Gastroesophageal sphincter (tissue), 4 donors: Measurements from ENCODE around the gene SYNRG. TPM values are rescaled to one million over a fixed set of nuclear protein-coding genes. Genes with fewer than 3 reads are reported as not detected.

ENCODE experiments used
- ATAC-seq: fragments of 150-250 bp; one replicate; pipeline ENCODE4 v1.9.1; 2016; ENCODE audit warnings: mild to moderate bottlenecking, moderate library complexity
- H3K27ac ChIP-seq, 4 donors: fragments of 200-600 bp; sonication (generic) in 3 of 4; 1 replicate in 3 of 4; 2 replicates in 1 of 4; pipeline ENCODE4 v1.5.1; 2016 to 2019
- H3K27me3 ChIP-seq: fragments of 200-600 bp; sonication (generic); one replicate; pipeline ENCODE4 v1.5.1; 2019
- H3K36me3 ChIP-seq, 2 donors: fragments of 200-600 bp; sonication (generic); one replicate each; pipeline ENCODE4 v1.5.1; 2019; ENCODE audit warnings: control low read depth in 1 of 2
- H3K4me1 ChIP-seq, 3 donors: fragments of 200-600 bp; sonication (generic); 1 replicate in 2 of 3; 2 replicates in 1 of 3; pipeline ENCODE4 v1.5.1; 2016 to 2019; ENCODE audit warnings: control low read depth in 2 of 3
- H3K4me3 ChIP-seq, 2 donors: fragments of 200-600 bp; sonication (generic); one replicate each; pipeline ENCODE4 v1.5.1; 2019; ENCODE audit warnings: mild to moderate bottlenecking in 1 of 2, moderate library complexity in 1 of 2
- H3K9me3 ChIP-seq, 3 donors: fragments of 200-600 bp; sonication (generic); one replicate each; pipeline ENCODE4 v1.5.1; 2017 to 2019; ENCODE audit warnings: control low read depth in 2 of 3
- EP300 ChIP-seq: sonication (generic); formaldehyde crosslinking; IDR thresholded peaks from one replicate; pipeline ENCODE4 v1.6.1; 2017; ENCODE audit warnings: antibody characterized with exemption, mild to moderate bottlenecking
- POLR2A ChIP-seq, 2 donors: fragments of 450-650 bp; IDR thresholded peaks; one replicate each; pipeline ENCODE4 v1.6.1; 2017; ENCODE audit warnings: antibody characterized with exemption in 2 of 2, mild to moderate bottlenecking in 2 of 2, moderate library complexity in 1 of 2
- POLR2AphosphoS5 ChIP-seq: sonication (generic); formaldehyde crosslinking; IDR thresholded peaks from one replicate; pipeline ENCODE4 v1.6.1; 2017; ENCODE audit warnings: antibody characterized with exemption
- WGBS, 2 donors: methylation state at CpG; one replicate each; pipeline ENCODE4 v1.1.5; 2018; ENCODE audit warnings: low coverage in 1 of 2; 5-methylcytosine and 5-hydroxymethylcytosine counted together
- total RNA-seq, 4 donors: library from RNA; depleted of rRNA; stranded (reverse); fragments of >200 nt; gene quantifications; one replicate each; pipeline ENCODE4 v1.1.0, GENCODE V29; 2016
- TF ChIP-seq, protein P1 (sequence below), 4 experiments: fragments of 200-600 bp in 2 of 4; fragments of 450-650 bp in 2 of 4; sonication (generic) in 1 of 4; IDR thresholded peaks; one replicate each; pipeline ENCODE4 v1.5.1; 2017 to 2019; ENCODE audit warnings: antibody characterized with exemption in 4 of 4, mild to moderate bottlenecking in 2 of 4, moderate library complexity in 2 of 4

SYNRG gene, protein sequence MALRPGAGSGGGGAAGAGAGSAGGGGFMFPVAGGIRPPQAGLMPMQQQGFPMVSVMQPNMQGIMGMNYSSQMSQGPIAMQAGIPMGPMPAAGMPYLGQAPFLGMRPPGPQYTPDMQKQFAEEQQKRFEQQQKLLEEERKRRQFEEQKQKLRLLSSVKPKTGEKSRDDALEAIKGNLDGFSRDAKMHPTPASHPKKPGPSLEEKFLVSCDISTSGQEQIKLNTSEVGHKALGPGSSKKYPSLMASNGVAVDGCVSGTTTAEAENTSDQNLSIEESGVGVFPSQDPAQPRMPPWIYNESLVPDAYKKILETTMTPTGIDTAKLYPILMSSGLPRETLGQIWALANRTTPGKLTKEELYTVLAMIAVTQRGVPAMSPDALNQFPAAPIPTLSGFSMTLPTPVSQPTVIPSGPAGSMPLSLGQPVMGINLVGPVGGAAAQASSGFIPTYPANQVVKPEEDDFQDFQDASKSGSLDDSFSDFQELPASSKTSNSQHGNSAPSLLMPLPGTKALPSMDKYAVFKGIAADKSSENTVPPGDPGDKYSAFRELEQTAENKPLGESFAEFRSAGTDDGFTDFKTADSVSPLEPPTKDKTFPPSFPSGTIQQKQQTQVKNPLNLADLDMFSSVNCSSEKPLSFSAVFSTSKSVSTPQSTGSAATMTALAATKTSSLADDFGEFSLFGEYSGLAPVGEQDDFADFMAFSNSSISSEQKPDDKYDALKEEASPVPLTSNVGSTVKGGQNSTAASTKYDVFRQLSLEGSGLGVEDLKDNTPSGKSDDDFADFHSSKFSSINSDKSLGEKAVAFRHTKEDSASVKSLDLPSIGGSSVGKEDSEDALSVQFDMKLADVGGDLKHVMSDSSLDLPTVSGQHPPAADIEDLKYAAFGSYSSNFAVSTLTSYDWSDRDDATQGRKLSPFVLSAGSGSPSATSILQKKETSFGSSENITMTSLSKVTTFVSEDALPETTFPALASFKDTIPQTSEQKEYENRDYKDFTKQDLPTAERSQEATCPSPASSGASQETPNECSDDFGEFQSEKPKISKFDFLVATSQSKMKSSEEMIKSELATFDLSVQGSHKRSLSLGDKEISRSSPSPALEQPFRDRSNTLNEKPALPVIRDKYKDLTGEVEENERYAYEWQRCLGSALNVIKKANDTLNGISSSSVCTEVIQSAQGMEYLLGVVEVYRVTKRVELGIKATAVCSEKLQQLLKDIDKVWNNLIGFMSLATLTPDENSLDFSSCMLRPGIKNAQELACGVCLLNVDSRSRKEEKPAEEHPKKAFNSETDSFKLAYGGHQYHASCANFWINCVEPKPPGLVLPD (N-terminal part only)
- 10 to 100 TPM; 11.9 to 29.9 (median 16.8) TPM for total RNA-seq

DNA sequence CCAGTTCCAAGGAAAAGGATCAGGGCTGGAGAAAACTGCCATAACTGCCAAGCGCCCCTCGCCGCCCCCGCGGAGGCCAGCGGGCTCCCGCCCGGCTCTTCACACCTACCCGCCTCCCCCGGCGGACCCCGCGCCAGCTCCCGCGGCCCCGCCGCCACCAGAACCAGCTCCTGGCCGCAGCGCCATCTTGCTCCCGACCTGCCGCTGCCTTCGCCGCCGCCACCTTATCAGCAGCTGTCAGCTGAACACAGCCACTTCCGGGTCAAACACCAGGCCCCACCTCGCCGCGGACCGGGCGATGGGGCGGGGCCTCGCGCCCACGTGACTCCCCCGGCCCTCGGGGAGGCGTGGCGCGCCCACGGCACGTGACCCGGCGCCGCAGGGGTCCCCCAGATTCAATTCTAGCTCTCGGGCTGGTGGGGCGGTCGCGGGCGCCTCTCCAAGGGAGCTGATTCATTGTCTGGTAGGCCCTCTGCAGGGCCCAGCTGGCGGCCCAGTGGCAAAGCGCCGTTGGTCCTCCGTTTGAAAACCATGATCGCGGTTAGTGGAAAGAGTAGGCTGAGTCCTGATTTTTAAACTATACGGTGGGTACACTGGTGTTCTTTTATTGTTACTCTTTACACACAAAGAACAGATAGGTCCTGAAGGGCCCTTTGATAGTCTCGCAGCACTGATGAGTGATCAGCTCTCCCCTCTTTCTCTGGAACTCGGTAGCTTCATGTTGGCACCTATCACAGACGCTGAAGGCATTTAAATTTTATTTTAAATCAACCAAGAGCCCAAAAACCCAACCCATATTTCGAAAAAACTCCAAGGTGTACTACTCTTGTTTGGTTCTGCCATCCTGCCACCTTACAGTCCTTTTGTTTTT is at the start of gene SYNRG:
Gene SYNRG, minus strand, starts transcription at position 249 of the 871 bp plus-strand sequence. Its CDS starts 63 bp downstream, at position 186.
- Histone ChIP-seq H3K4me1 (peaks cover 0 to 46% (median 10%) of the 10 kb centered on the region in 3 donors), H3K9me3 (no peaks in the 10 kb centered on the region), H3K36me3 (peaks cover 0 to 23% of the 10 kb centered on the region in 2 donors), H3K27me3 (no peaks in the 10 kb centered on the region), H3K27ac (peak within 1 kb of the TSS; percentile 83 to 97 (median 89)), H3K4me3 (peak within 1 kb of the TSS; percentile 71 to 83)
- 16 to 21% methylated on average over 4 to 7 of the region's 60 CpGs for WGBS, 2 donors
- TF ChIP-seq, protein P1, sequence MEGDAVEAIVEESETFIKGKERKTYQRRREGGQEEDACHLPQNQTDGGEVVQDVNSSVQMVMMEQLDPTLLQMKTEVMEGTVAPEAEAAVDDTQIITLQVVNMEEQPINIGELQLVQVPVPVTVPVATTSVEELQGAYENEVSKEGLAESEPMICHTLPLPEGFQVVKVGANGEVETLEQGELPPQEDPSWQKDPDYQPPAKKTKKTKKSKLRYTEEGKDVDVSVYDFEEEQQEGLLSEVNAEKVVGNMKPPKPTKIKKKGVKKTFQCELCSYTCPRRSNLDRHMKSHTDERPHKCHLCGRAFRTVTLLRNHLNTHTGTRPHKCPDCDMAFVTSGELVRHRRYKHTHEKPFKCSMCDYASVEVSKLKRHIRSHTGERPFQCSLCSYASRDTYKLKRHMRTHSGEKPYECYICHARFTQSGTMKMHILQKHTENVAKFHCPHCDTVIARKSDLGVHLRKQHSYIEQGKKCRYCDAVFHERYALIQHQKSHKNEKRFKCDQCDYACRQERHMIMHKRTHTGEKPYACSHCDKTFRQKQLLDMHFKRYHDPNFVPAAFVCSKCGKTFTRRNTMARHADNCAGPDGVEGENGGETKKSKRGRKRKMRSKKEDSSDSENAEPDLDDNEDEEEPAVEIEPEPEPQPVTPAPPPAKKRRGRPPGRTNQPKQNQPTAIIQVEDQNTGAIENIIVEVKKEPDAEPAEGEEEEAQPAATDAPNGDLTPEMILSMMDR (IDR thresholded peaks at IDR 0.05), result peak in 2 of 4 experiments; percentile 49 to 58
- TF ChIP-seq EP300 (no peak), POLR2AphosphoS5 (peak; percentile 91), POLR2A (IDR thresholded peaks at IDR 0.05) (peak; percentile 56 to 63)
- peak; percentile 98 for ATAC-seq

DNA sequence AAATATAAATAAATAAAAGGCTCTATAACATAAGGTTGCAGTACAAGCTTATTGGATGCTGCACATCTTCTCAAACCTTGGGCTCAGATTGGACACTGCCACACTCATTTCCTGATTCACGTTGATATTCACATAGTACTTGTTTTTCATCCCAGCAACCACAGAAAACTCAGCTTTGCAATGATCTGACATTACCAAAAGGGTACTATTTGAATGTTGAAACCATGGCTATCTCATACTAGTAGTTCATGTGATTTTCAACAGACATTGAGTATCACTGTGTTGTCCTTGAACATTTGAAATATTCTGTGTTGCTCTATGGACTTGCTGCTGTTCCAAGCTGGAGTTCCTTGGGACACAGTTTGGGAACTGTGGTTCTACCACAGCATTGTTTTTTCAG is 48.0 kb upstream of the SYNRG start:
- Histone ChIP-seq H3K27ac (no peak overlapping the region), H3K9me3 (no peaks in the 10 kb centered on the region), H3K36me3 (no peaks in the 10 kb centered on the region), H3K4me3 (no peak overlapping the region), H3K4me1 (no peaks in the 10 kb centered on the region), H3K27me3 (peaks cover 24% of the 10 kb centered on the region)
- TF ChIP-seq POLR2A (IDR thresholded peaks at IDR 0.05) (no peak), POLR2AphosphoS5 (no peak), EP300 (no peak)
- TF ChIP-seq, protein P1 (IDR thresholded peaks at IDR 0.05), result no peak
- ATAC-seq, result no peak
- 88% methylated on average over 1 of the region's 1 CpG for WGBS, 2 donors

DNA sequence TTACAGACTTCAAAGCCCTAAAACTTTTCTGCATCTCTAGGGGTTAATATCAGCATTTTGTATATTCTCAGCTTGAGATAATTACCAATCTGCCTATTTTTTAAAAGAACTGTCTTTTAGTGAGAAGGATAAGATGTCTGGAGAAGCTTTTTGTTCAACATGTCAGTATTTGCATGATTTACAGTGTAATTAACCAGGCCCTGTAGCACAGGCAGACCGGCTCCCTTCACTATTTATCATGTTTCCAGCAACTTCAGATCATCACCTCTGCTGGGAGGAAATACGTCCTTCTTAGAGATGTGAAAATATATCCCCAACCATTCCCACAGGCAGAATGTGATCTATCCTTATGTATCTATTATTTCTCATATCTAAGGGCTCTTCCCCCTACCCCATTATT is 42.6 kb upstream of the SYNRG start:
- no peaks in the 10 kb centered on the region for H3K4me1 ChIP-seq
- H3K36me3 ChIP-seq, result no peaks in the 10 kb centered on the region
- H3K27ac ChIP-seq, result no peak overlapping the region
- H3K9me3 ChIP-seq, result no peaks in the 10 kb centered on the region
- 26 to 60% methylated on average over 2 of the region's 2 CpGs for WGBS, 2 donors
- H3K4me3 ChIP-seq, result no peak overlapping the region
- H3K27me3 ChIP-seq, result peaks cover 40% of the 10 kb centered on the region
- no peak for TF ChIP-seq POLR2AphosphoS5
- TF ChIP-seq, protein P1 (IDR thresholded peaks at IDR 0.05), result no peak
- TF ChIP-seq POLR2A (IDR thresholded peaks at IDR 0.05), result no peak
- no peak for TF ChIP-seq EP300
- ATAC-seq, result no peak

DNA sequence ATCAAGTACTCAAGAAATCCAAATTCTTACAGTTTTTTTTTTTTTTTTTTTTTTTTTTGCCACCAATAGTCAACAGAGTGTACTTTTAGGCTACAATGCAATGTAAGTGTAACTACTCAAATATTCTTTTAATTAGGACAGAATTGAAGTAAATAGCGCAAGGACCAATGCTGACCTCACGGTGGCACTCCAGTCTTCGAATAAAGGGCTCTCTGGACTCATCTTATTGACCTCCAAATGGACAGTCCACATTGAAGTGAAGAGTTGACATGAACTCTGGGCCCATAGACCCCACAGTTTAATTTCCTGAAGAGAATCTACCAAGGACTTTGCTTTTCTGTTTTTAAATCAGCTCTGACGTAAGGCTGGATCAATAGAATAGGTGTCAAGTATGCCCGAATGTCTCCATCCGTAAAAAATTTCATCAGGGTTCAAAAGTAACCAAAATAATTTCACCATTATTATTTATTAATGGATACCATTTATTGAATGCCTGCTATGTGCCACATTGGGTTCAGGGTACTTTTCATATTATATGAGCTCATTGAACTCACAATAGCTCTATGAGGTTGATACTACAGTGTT is 41.3 kb upstream of the SYNRG start:
- Histone ChIP-seq H3K27me3 (peaks cover 44% of the 10 kb centered on the region), H3K4me1 (no peaks in the 10 kb centered on the region), H3K9me3 (no peaks in the 10 kb centered on the region), H3K36me3 (no peaks in the 10 kb centered on the region), H3K27ac (no peak overlapping the region), H3K4me3 (no peak overlapping the region)
- TF ChIP-seq EP300, result no peak
- TF ChIP-seq, protein P1 (IDR thresholded peaks at IDR 0.05), result peak in 3 of 4 experiments; percentile 5 to 28 (median 20)
- WGBS, 2 donors, result 45 to 53% methylated on average over 6 of the region's 6 CpGs
- ATAC-seq, result no peak
